ENCODE results near the gene EFHD2.
"Not testable (repeated sequence)": the region's sequence is repeated elsewhere in the genome, so short reads cannot be mapped to it uniquely, and the experiment has no call there.

EFHD2 gene

GRCh38 chr1:15471067-15471466, 61.4 kb downstream of the EFHD2 start:
- H4K20me1 ChIP-seq (ENCODE audit: insufficient read depth, low read length, poor library complexity, severe bottlenecking); H3K4me3 ChIP-seq (ENCODE audit: low read length, poor library complexity, severe bottlenecking); H2AFZ ChIP-seq (ENCODE audit: low read length); H3K36me3 ChIP-seq (ENCODE audit: insufficient read depth, low read length); H3K79me2 ChIP-seq (ENCODE audit: insufficient read depth, low read length); H3K9me3 ChIP-seq (ENCODE audit: insufficient read depth, low read depth, low read length); H3F3A ChIP-seq (ENCODE audit: low read depth); H3K9ac ChIP-seq (ENCODE audit: low read depth, low read length, poor library complexity, severe bottlenecking); H3K9me2 ChIP-seq (replicated peaks; ENCODE audit: low read depth, low read length); H3K27me3 ChIP-seq (ENCODE audit: insufficient read depth, low read length, poor library complexity, severe bottlenecking): not testable (repeated sequence)
- Histone ChIP-seq H3K4me2 (ENCODE audit: low read depth, low read length, poor library complexity, severe bottlenecking) (peak overlapping the region; percentile 69), H3K4me1 (ENCODE audit: insufficient read depth, low read length, poor library complexity, severe bottlenecking) (peaks cover 19% of the 10 kb centered on the region)

- peak overlapping the region; percentile 37 for H3K4me3 ChIP-seq (ENCODE audit: low read length, poor library complexity, severe bottlenecking)
- H3K79me2 ChIP-seq (ENCODE audit: insufficient read depth, low read length); H2AFZ ChIP-seq (ENCODE audit: low read length); H3K9me2 ChIP-seq (replicated peaks; ENCODE audit: low read depth, low read length); H3K9me3 ChIP-seq (ENCODE audit: insufficient read depth, low read depth, low read length); H4K20me1 ChIP-seq (ENCODE audit: insufficient read depth, low read length, poor library complexity, severe bottlenecking); H3F3A ChIP-seq (ENCODE audit: low read depth); H3K27me3 ChIP-seq (ENCODE audit: insufficient read depth, low read length, poor library complexity, severe bottlenecking); H3K36me3 ChIP-seq (ENCODE audit: insufficient read depth, low read length): not testable (repeated sequence)
- peak overlapping the region; percentile 1 for H3K9ac ChIP-seq (ENCODE audit: low read depth, low read length, poor library complexity, severe bottlenecking)
- H3K4me1 ChIP-seq (ENCODE audit: insufficient read depth, low read length, poor library complexity, severe bottlenecking) = peaks cover 19% of the 10 kb centered on the region
- H3K4me2 ChIP-seq (ENCODE audit: low read depth, low read length, poor library complexity, severe bottlenecking) = peak overlapping the region; percentile 69
These were observed 62.0 kb downstream of the EFHD2 start for GRCh38 chr1:15471723-15472122.

GRCh38 chr1:15472587-15472986, 62.9 kb downstream of the EFHD2 start:
- peaks cover 19% of the 10 kb centered on the region for H3K4me1 ChIP-seq (ENCODE audit: insufficient read depth, low read length, poor library complexity, severe bottlenecking)
- H3K9me3 ChIP-seq (ENCODE audit: insufficient read depth, low read depth, low read length) = no peaks in the 10 kb centered on the region
- no peak for TF ChIP-seq EZH2phosphoT487 (IDR thresholded peaks at IDR 0.05; ENCODE audit: borderline replicate concordance)
- TF ChIP-seq CTCF (conservative IDR thresholded peaks at IDR 0.05; ENCODE audit: low read length) = no peak
- H3K79me2 ChIP-seq (ENCODE audit: insufficient read depth, low read length) = no peaks in the 10 kb centered on the region
- H2AFZ ChIP-seq (ENCODE audit: low read length) = 0 out of 2 replicates have a peak overlapping the region, but pooled peaks have one; percentile 37
- peak overlapping the region; percentile 69 for H3K4me2 ChIP-seq (ENCODE audit: low read depth, low read length, poor library complexity, severe bottlenecking)
- no peak overlapping the region for H3K4me3 ChIP-seq (ENCODE audit: low read length, poor library complexity, severe bottlenecking)
- no peaks in the 10 kb centered on the region for H3F3A ChIP-seq (ENCODE audit: low read depth)
- H3K9ac ChIP-seq (ENCODE audit: low read depth, low read length, poor library complexity, severe bottlenecking) = peak overlapping the region; percentile 1
- no peaks in the 10 kb centered on the region for H3K9me2 ChIP-seq (replicated peaks; ENCODE audit: low read depth, low read length)
- no peaks in the 10 kb centered on the region for H4K20me1 ChIP-seq (ENCODE audit: insufficient read depth, low read length, poor library complexity, severe bottlenecking)
- H3K27me3 ChIP-seq (ENCODE audit: insufficient read depth, low read length, poor library complexity, severe bottlenecking) = no peaks in the 10 kb centered on the region
- no peaks in the 10 kb centered on the region for H3K36me3 ChIP-seq (ENCODE audit: insufficient read depth, low read length)

- H2AFZ ChIP-seq (ENCODE audit: low read length) = no peak within 1 kb of the TSS; the same call in 1 of the 2 replicates
- H3K9me2 ChIP-seq (replicated peaks; ENCODE audit: low read depth, low read length) = no peaks in the 10 kb centered on the region
- no peak within 1 kb of the TSS for H3K9ac ChIP-seq (ENCODE audit: low read depth, low read length, poor library complexity, severe bottlenecking)
- no peaks in the 10 kb centered on the region for H3K36me3 ChIP-seq (ENCODE audit: insufficient read depth, low read length)
- peaks cover 18% of the 10 kb centered on the region for H3K4me1 ChIP-seq (ENCODE audit: insufficient read depth, low read length, poor library complexity, severe bottlenecking)
- no peaks in the 10 kb centered on the region for H3K79me2 ChIP-seq (ENCODE audit: insufficient read depth, low read length)
- H4K20me1 ChIP-seq (ENCODE audit: insufficient read depth, low read length, poor library complexity, severe bottlenecking) = no peaks in the 10 kb centered on the region
- H3K27me3 ChIP-seq (ENCODE audit: insufficient read depth, low read length, poor library complexity, severe bottlenecking) = no peaks in the 10 kb centered on the region
- no peak within 1 kb of the TSS for H3K4me2 ChIP-seq (ENCODE audit: low read depth, low read length, poor library complexity, severe bottlenecking)
- H3K4me3 ChIP-seq (ENCODE audit: low read length, poor library complexity, severe bottlenecking) = no peak within 1 kb of the TSS
- TF ChIP-seq CTCF (conservative IDR thresholded peaks at IDR 0.05; ENCODE audit: low read length) (no peak), EZH2phosphoT487 (IDR thresholded peaks at IDR 0.05; ENCODE audit: borderline replicate concordance) (no peak)
- H3F3A ChIP-seq (ENCODE audit: low read depth) = no peaks in the 10 kb centered on the region
- H3K9me3 ChIP-seq (ENCODE audit: insufficient read depth, low read depth, low read length) = no peaks in the 10 kb centered on the region
These were observed 66.1 kb downstream of the EFHD2 start, which contains the start of gene CELA2B for GRCh38 chr1:15475752-15476314. CELA2B (plus strand) TSS chr1:15476104; CDS start chr1:15476126, 22 bp downstream.

All from Loucy (cell line).